Stimulated activated effector memory CD8-positive, alpha-beta T cell treated with anti-CD3 and anti-CD28 coated beads, Interleukin-12 subunit alpha, Interleukin-12 subunit beta, amount 100 ng/mL, for 72 hours (primary cell): ENCODE data around the gene PRDX5.

ENCODE experiments used
- ATAC-seq: fragments of 150-1000 bp; cut with Tn5 transposase; 2 replicates; pipeline ENCODE4 v1.10.0; 2021
- DNase-seq, 2 donors: peaks; one replicate each; pipeline ENCODE4 v3.0.0; 2021 to 2022; ENCODE audit warnings: low spot score in 2 of 2
- H3K27ac Mint-ChIP-seq: one replicate; pipeline ENCODE4 v1.8.0; 2022; ENCODE audit warnings: mild to moderate bottlenecking, mixed read lengths
- H3K36me3 Mint-ChIP-seq: one replicate; pipeline ENCODE4 v1.8.0; 2022; ENCODE audit warnings: mild to moderate bottlenecking, mixed read lengths
- H3K4me1 Mint-ChIP-seq: one replicate; pipeline ENCODE4 v1.8.0; 2022; ENCODE audit warnings: mixed read lengths
- H3K4me3 Mint-ChIP-seq: one replicate; pipeline ENCODE4 v1.8.0; 2022; ENCODE audit warnings: mild to moderate bottlenecking, mixed read lengths
- H3K9me3 Mint-ChIP-seq: one replicate; pipeline ENCODE4 v1.8.0; 2022; ENCODE audit warnings: mixed read lengths

Gene PRDX5

GRCh38 chr11:64355078-64355940, 37.4 kb downstream of the PRDX5 start:
- H3K27ac Mint-ChIP-seq: no peak overlapping the region

GRCh38 chr11:64356498-64357411, 38.8 kb downstream of the PRDX5 start:
- Mint-ChIP-seq H3K9me3 (no peaks in the 10 kb centered on the region), H3K4me1 (peaks cover 38% of the 10 kb centered on the region), H3K36me3 (peaks cover 57% of the 10 kb centered on the region), H3K4me3 (peak overlapping the region; percentile 46), H3K27ac (peak overlapping the region; percentile 84)
- DNase-seq (no peak), ATAC-seq (no peak)

More at GRCh38 chr11:64355078-64355940, 37.4 kb downstream of the PRDX5 start:
- no peak for ATAC-seq
- Mint-ChIP-seq H3K36me3 (peaks cover 61% of the 10 kb centered on the region), H3K4me3 (no peak overlapping the region), H3K9me3 (no peaks in the 10 kb centered on the region), H3K4me1 (peaks cover 28% of the 10 kb centered on the region)
- no peak for DNase-seq

- DNase-seq (no peak), ATAC-seq (no peak)
- Mint-ChIP-seq H3K9me3 (no peaks in the 10 kb centered on the region), H3K4me1 (peaks cover 38% of the 10 kb centered on the region), H3K36me3 (peaks cover 54% of the 10 kb centered on the region), H3K27ac (peak overlapping the region; percentile 85), H3K4me3 (peak overlapping the region; percentile 93)
Observed at GRCh38 chr11:64357446-64357845, 39.5 kb downstream of the PRDX5 start.

GRCh38 chr11:64357904-64358535, 40.1 kb downstream of the PRDX5 start:
- Mint-ChIP-seq H3K4me3 (peak overlapping the region; percentile 93), H3K36me3 (peaks cover 54% of the 10 kb centered on the region), H3K27ac (peak overlapping the region; percentile 85), H3K9me3 (no peaks in the 10 kb centered on the region), H3K4me1 (peaks cover 38% of the 10 kb centered on the region)
- peak; percentile 45 to 67 for DNase-seq
- peak; percentile 79 for ATAC-seq

- DNase-seq: no peak
- no peaks in the 10 kb centered on the region for H3K9me3 Mint-ChIP-seq
- peaks cover 38% of the 10 kb centered on the region for H3K4me1 Mint-ChIP-seq
- peaks cover 55% of the 10 kb centered on the region for H3K36me3 Mint-ChIP-seq
- peak; percentile 1 for ATAC-seq
- H3K4me3 Mint-ChIP-seq: peak overlapping the region; percentile 93
- H3K27ac Mint-ChIP-seq: peak overlapping the region; percentile 85
Observed at GRCh38 chr11:64358536-64358906, 40.6 kb downstream of the PRDX5 start.

- peak; percentile 55 to 71 for DNase-seq
- Mint-ChIP-seq H3K4me1 (peaks cover 38% of the 10 kb centered on the region), H3K36me3 (peaks cover 61% of the 10 kb centered on the region)
Observed at GRCh38 chr11:64358907-64359711, 41.2 kb downstream of the PRDX5 start, which contains the start of gene RPS6KA4. RPS6KA4 (plus strand) TSS chr11:64359162; CDS start chr11:64359236, 74 bp downstream.

GRCh38 chr11:64359712-64360445, 42.0 kb downstream of the PRDX5 start:
- Mint-ChIP-seq H3K4me3 (peak overlapping the region; percentile 93), H3K9me3 (no peaks in the 10 kb centered on the region), H3K27ac (peak overlapping the region; percentile 85), H3K4me1 (peaks cover 38% of the 10 kb centered on the region), H3K36me3 (peaks cover 69% of the 10 kb centered on the region)
- DNase-seq (no peak), ATAC-seq (no peak)

More at GRCh38 chr11:64358907-64359711, 41.2 kb downstream of the PRDX5 start, which contains the start of gene RPS6KA4:
- peak; percentile 88 for ATAC-seq
- Mint-ChIP-seq H3K27ac (peak within 1 kb of the TSS; percentile 85), H3K4me3 (peak within 1 kb of the TSS; percentile 93), H3K9me3 (no peaks in the 10 kb centered on the region)

- peak overlapping the region; percentile 85 for H3K27ac Mint-ChIP-seq
- ATAC-seq (no peak), DNase-seq (no peak)
- H3K36me3 Mint-ChIP-seq: peaks cover 69% of the 10 kb centered on the region
- H3K4me1 Mint-ChIP-seq: peaks cover 38% of the 10 kb centered on the region
- peak overlapping the region; percentile 93 for H3K4me3 Mint-ChIP-seq
- H3K9me3 Mint-ChIP-seq: no peaks in the 10 kb centered on the region
Observed at GRCh38 chr11:64360448-64360921, 42.6 kb downstream of the PRDX5 start.

- Mint-ChIP-seq H3K9me3 (no peaks in the 10 kb centered on the region), H3K4me1 (peaks cover 34% of the 10 kb centered on the region), H3K36me3 (peaks cover 69% of the 10 kb centered on the region), H3K4me3 (peak overlapping the region; percentile 93), H3K27ac (no peak overlapping the region)
- ATAC-seq (no peak), DNase-seq (no peak)
Observed at GRCh38 chr11:64361659-64362058, 43.7 kb downstream of the PRDX5 start.

GRCh38 chr11:64362339-64362738, 44.4 kb downstream of the PRDX5 start:
- DNase-seq: no peak
- H3K36me3 Mint-ChIP-seq: peaks cover 70% of the 10 kb centered on the region

GRCh38 chr11:64364435-64364834, 46.5 kb downstream of the PRDX5 start:
- H3K27ac Mint-ChIP-seq: peak overlapping the region; percentile 48
- ATAC-seq: no peak
- H3K4me1 Mint-ChIP-seq: peaks cover 19% of the 10 kb centered on the region
- H3K9me3 Mint-ChIP-seq: no peaks in the 10 kb centered on the region
- no peak for DNase-seq
- peaks cover 89% of the 10 kb centered on the region for H3K36me3 Mint-ChIP-seq
- H3K4me3 Mint-ChIP-seq: no peak overlapping the region

More at GRCh38 chr11:64362339-64362738, 44.4 kb downstream of the PRDX5 start:
- Mint-ChIP-seq H3K4me3 (no peak overlapping the region), H3K4me1 (peaks cover 31% of the 10 kb centered on the region), H3K9me3 (no peaks in the 10 kb centered on the region), H3K27ac (no peak overlapping the region)
- no peak for ATAC-seq

- peaks cover 88% of the 10 kb centered on the region for H3K36me3 Mint-ChIP-seq
- no peaks in the 10 kb centered on the region for H3K9me3 Mint-ChIP-seq
- H3K4me3 Mint-ChIP-seq: no peak overlapping the region
- peaks cover 15% of the 10 kb centered on the region for H3K4me1 Mint-ChIP-seq
- DNase-seq (no peak), ATAC-seq (no peak)
- H3K27ac Mint-ChIP-seq: no peak overlapping the region
Observed at GRCh38 chr11:64364911-64365310, 47.0 kb downstream of the PRDX5 start.

GRCh38 chr11:64366751-64367150, 48.8 kb downstream of the PRDX5 start:
- Mint-ChIP-seq H3K9me3 (no peaks in the 10 kb centered on the region), H3K4me3 (no peak overlapping the region), H3K27ac (peak overlapping the region; percentile 26), H3K36me3 (peaks cover 93% of the 10 kb centered on the region), H3K4me1 (no peaks in the 10 kb centered on the region)
- DNase-seq: no peak
- ATAC-seq: no peak
